ENCODE measurements around the gene HSD17B12. TPM values are rescaled to one million over a fixed set of nuclear protein-coding genes. Genes with fewer than 3 reads are reported as not detected.

HSD17B12 gene
- polyA plus RNA-seq, 1 donor from 2014 or later: 58.8 TPM

DNA sequence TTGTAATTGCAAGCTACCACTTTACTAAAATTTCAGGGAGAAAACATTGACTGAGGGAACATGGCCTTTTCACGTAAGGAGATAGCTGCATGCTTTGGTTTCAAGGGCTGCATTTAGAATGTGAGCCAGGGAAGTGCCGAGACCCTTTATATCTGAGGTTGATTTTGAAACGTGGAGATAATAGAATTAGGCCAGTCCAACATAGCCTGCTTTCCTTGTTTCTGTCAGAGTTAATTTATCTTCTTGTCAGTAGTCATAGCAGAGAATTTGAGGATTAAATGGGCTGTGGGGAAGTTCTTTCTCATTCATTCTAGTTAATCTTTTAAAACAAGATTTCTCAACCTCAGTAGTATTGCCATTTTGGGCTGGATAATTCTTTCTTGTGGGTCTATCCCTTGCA lies 212.3 kb downstream of the HSD17B12 start:
- Histone ChIP-seq H3K4me3 (ENCODE audit: low read length) (no peak overlapping the region), H3F3A (ENCODE audit: insufficient read depth, low read length, poor library complexity, severe bottlenecking) (no peaks in the 10 kb centered on the region), H3K9me2 (ENCODE audit: insufficient read depth, low read length) (no peaks in the 10 kb centered on the region), H3K9ac (ENCODE audit: low read length) (no peak overlapping the region), H3K36me3 (ENCODE audit: insufficient read depth, low read length) (no peaks in the 10 kb centered on the region), H3K27ac (ENCODE audit: low read length) (no peak overlapping the region), H3K4me2 (ENCODE audit: low read length) (no peak overlapping the region), H3K27me3 (ENCODE audit: insufficient read depth, low read depth, low read length) (no peaks in the 10 kb centered on the region), H3K79me2 (replicated peaks; ENCODE audit: insufficient read depth, low read length) (no peaks in the 10 kb centered on the region), H4K20me1 (ENCODE audit: insufficient read depth) (no peaks in the 10 kb centered on the region), H2AFZ (ENCODE audit: low read depth, low read length) (no peak overlapping the region), H3K9me3 (ENCODE audit: low read length) (no peaks in the 10 kb centered on the region)
- TF ChIP-seq, protein P1, sequence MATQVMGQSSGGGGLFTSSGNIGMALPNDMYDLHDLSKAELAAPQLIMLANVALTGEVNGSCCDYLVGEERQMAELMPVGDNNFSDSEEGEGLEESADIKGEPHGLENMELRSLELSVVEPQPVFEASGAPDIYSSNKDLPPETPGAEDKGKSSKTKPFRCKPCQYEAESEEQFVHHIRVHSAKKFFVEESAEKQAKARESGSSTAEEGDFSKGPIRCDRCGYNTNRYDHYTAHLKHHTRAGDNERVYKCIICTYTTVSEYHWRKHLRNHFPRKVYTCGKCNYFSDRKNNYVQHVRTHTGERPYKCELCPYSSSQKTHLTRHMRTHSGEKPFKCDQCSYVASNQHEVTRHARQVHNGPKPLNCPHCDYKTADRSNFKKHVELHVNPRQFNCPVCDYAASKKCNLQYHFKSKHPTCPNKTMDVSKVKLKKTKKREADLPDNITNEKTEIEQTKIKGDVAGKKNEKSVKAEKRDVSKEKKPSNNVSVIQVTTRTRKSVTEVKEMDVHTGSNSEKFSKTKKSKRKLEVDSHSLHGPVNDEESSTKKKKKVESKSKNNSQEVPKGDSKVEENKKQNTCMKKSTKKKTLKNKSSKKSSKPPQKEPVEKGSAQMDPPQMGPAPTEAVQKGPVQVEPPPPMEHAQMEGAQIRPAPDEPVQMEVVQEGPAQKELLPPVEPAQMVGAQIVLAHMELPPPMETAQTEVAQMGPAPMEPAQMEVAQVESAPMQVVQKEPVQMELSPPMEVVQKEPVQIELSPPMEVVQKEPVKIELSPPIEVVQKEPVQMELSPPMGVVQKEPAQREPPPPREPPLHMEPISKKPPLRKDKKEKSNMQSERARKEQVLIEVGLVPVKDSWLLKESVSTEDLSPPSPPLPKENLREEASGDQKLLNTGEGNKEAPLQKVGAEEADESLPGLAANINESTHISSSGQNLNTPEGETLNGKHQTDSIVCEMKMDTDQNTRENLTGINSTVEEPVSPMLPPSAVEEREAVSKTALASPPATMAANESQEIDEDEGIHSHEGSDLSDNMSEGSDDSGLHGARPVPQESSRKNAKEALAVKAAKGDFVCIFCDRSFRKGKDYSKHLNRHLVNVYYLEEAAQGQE (IDR thresholded peaks at IDR 0.05; ENCODE audit: borderline replicate concordance): no peak
- TF ChIP-seq, protein P2, sequence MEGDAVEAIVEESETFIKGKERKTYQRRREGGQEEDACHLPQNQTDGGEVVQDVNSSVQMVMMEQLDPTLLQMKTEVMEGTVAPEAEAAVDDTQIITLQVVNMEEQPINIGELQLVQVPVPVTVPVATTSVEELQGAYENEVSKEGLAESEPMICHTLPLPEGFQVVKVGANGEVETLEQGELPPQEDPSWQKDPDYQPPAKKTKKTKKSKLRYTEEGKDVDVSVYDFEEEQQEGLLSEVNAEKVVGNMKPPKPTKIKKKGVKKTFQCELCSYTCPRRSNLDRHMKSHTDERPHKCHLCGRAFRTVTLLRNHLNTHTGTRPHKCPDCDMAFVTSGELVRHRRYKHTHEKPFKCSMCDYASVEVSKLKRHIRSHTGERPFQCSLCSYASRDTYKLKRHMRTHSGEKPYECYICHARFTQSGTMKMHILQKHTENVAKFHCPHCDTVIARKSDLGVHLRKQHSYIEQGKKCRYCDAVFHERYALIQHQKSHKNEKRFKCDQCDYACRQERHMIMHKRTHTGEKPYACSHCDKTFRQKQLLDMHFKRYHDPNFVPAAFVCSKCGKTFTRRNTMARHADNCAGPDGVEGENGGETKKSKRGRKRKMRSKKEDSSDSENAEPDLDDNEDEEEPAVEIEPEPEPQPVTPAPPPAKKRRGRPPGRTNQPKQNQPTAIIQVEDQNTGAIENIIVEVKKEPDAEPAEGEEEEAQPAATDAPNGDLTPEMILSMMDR (IDR thresholded peaks at IDR 0.05; ENCODE audit: poor library complexity, severe bottlenecking): no peak
- TF ChIP-seq RAD21 (conservative IDR thresholded peaks at IDR 0.05) (no peak), SMC3 (conservative IDR thresholded peaks at IDR 0.05; ENCODE audit: poor library complexity) (no peak), MXI1 (conservative IDR thresholded peaks at IDR 0.05; ENCODE audit: poor library complexity, severe bottlenecking) (no peak), EZH2 (IDR thresholded peaks at IDR 0.05; ENCODE audit: borderline replicate concordance, insufficient read depth, low read length, poor library complexity, severe bottlenecking) (no peak)

DNA sequence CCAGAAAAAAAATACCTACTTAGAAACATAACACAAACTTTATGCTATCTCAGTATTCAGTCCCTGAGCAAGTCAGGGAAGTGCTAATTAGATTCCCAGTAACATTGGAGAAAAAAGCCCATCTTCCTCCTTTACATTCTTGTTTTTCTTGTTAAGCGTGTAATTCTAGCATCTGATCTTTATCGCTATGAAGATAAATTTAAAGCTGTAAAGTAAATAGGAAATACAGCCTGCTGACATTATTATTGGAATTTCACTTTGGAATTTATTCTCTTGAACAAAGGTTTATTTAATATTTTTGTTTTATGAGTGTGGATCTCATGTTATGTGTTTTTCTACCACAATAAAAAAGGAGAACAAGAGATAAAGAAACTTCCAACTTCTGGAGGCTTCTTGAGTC lies 214.0 kb downstream of the HSD17B12 start:
- no peaks in the 10 kb centered on the region for H3K9me2 ChIP-seq (ENCODE audit: insufficient read depth, low read length)
- no peaks in the 10 kb centered on the region for H3K27me3 ChIP-seq (ENCODE audit: insufficient read depth, low read depth, low read length)
- no peaks in the 10 kb centered on the region for H4K20me1 ChIP-seq (ENCODE audit: insufficient read depth)
- no peaks in the 10 kb centered on the region for H3F3A ChIP-seq (ENCODE audit: insufficient read depth, low read length, poor library complexity, severe bottlenecking)
- no peak overlapping the region for H3K9ac ChIP-seq (ENCODE audit: low read length)
- TF ChIP-seq SMC3 (conservative IDR thresholded peaks at IDR 0.05; ENCODE audit: poor library complexity) (no peak), POLR2AphosphoS5 (IDR thresholded peaks at IDR 0.05) (no peak), EZH2 (IDR thresholded peaks at IDR 0.05; ENCODE audit: borderline replicate concordance, insufficient read depth, low read length, poor library complexity, severe bottlenecking) (no peak), MXI1 (conservative IDR thresholded peaks at IDR 0.05; ENCODE audit: poor library complexity, severe bottlenecking) (no peak), TAF1 (IDR thresholded peaks at IDR 0.05; ENCODE audit: low read depth) (no peak)
- TF ChIP-seq, protein P1 (IDR thresholded peaks at IDR 0.05; ENCODE audit: borderline replicate concordance): no peak
- TF ChIP-seq, protein P2 (IDR thresholded peaks at IDR 0.05; ENCODE audit: poor library complexity, severe bottlenecking): no peak
- no peak overlapping the region for H3K4me3 ChIP-seq (ENCODE audit: low read length)
- H2AFZ ChIP-seq (ENCODE audit: low read depth, low read length): no peak overlapping the region
- H3K27ac ChIP-seq (ENCODE audit: low read length): no peak overlapping the region
- no peaks in the 10 kb centered on the region for H3K36me3 ChIP-seq (ENCODE audit: insufficient read depth, low read length)
- H3K9me3 ChIP-seq (ENCODE audit: low read length): peaks cover 5% of the 10 kb centered on the region
- no peaks in the 10 kb centered on the region for H3K79me2 ChIP-seq (replicated peaks; ENCODE audit: insufficient read depth, low read length)
- H3K4me2 ChIP-seq (ENCODE audit: low read length): no peak overlapping the region

All from neural cell (in vitro differentiated cells).